Femur (tissue), 1 donor: ENCODE data around the gene PNPLA3.

Experiments
- DNase-seq: peaks from one replicate; pipeline ENCODE4 v3.0.0-alpha.2; 2017

PNPLA3 gene

DNA sequence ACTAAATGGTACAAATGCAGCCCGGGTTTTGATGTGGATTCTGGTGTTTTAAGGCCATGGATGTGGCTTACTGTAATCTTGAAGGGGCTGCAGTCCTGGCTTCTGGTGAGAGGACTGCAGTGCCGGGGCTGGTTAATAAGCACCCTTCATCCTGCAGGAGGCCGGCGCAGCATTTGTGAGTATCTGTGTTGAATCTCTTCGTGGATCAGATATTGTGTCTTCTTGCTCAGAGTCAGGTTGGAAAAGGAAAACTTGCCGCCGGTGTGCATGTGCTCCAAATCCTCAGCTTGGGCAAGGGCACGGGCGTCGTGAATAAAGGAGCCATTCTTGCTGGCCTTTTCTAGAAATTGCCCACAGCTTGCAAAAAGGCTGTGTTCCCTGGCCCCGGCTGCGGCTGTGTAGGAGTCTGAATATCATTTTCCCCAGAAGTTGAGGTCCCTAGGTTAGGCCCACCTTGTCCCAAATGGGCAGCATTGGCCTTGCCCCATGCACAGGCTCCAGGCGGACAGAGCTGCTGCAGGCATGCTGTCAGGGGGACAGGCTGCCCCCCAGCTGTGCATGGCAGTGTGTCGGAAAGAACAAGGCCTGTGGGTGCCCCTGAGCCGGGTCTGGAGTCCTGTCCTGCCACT lies 71.6 kb downstream of the PNPLA3 start:
- no peak for DNase-seq

DNA sequence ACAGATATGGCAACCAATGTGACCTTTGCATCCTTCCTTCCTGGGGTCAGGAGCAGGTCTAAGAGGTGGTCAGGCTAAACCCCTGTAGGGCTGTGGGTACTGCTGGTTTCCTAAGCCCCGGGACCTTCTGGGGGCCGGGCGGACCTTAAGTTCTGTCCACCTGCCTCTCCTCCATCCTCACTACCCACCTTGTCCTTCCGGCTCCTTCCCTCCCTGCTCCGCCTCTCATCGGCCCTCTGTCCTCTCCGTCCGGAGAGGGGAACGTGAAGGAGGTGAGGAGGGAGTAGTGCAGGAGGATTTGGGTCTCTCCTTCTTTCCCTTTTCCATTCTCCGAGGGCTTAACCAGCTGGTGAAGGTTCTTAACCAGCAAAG lies 72.2 kb downstream of the PNPLA3 start:
- no peak for DNase-seq

- DNase-seq, result peak; percentile 43
Observed at GRCh38 chr22:43996170-43996980, 72.8 kb downstream of the PNPLA3 start.

- DNase-seq, result no peak
Observed at GRCh38 chr22:43996981-43997265, 73.3 kb downstream of the PNPLA3 start.
